Pancreas (tissue), 10 donors: ENCODE data around the gene UNC13B. TPM values are rescaled to one million over a fixed set of nuclear protein-coding genes. Genes with fewer than 3 reads are reported as not detected.

Experiments
- ATAC-seq, 4 donors: fragments of 200-7000 bp; cut with Tn5 transposase; one replicate each; pipeline versions ENCODE4 v1.8.0 to v1.9.1; 2020; ENCODE audit warnings: mild to moderate bottlenecking in 4 of 4, moderate library complexity in 4 of 4
- DNase-seq, 6 donors: peaks; one replicate each; pipeline ENCODE4 v3.0.0-alpha.2; 2020
- FAIRE-seq: peaks from 2 replicates; lab custom pipeline; 2012; peaks lifted over from hg19 to GRCh38; lab: Jason Lieb, UNC
- H3K27ac ChIP-seq, 4 donors: fragments of 200-600 bp; sonication (generic); 1 replicate in 3 of 4; 2 replicates in 1 of 4; pipeline versions ENCODE4 v1.5.0 to v1.8.0; 2020
- H3K27me3 ChIP-seq, 4 donors: fragments of 200-600 bp; one replicate each; pipeline ENCODE4 v1.8.0; 2021
- H3K36me3 ChIP-seq, 3 donors: fragments of 200-600 bp; sonication (generic) in 1 of 3; one replicate each; pipeline versions ENCODE4 v1.5.0 to v1.8.0; 2020 to 2021
- H3K4me1 ChIP-seq, 3 donors: fragments of 200-600 bp; one replicate each; pipeline ENCODE4 v1.8.0; 2021
- H3K4me3 ChIP-seq, 4 donors: fragments of 200-600 bp; sonication (generic) in 2 of 4; one replicate each; pipeline versions ENCODE4 v1.5.0 to v1.8.0; 2020 to 2021
- H3K9me3 ChIP-seq, 4 donors: fragments of 200-600 bp; one replicate each; pipeline ENCODE4 v1.8.0; 2021
- WGBS, 2 donors: extraction: QIAGEN DNeasy Blood & Tissue Kit; methylation state at CpG; one replicate each; pipeline ENCODE4 v1.1.7; 2013; 5-methylcytosine and 5-hydroxymethylcytosine counted together
- intact Hi-C, 3 donors: fragments of 100-400 bp; cut with DNase I; formaldehyde crosslinking; loops; one replicate each; pipeline versions ENCODE4 v1.11.1 to v1.14.2; 2022
- polyA plus RNA-seq, 2 donors: library from polyadenylated mRNA; stranded (reverse); fragments of 200-250 nt; gene quantifications; one replicate each; pipeline ENCODE4 v1.2.3, GENCODE V29; 2013
- total RNA-seq, 6 donors: library from RNA; stranded (reverse); fragmentation: NEBNext Ultra II Directional in 4 of 6; extraction: Animal tissue kit (Norgen Biotek cat#: 25700) in 4 of 6; gene quantifications; one replicate each; pipeline versions ENCODE4 v1.2.1 to v1.2.4, GENCODE V29; 2021 to 2023
- TF ChIP-seq, protein P1 (sequence below), 4 donors: fragments of 200-600 bp; sonication (generic) in 3 of 4; IDR thresholded peaks; one replicate each; pipeline versions ENCODE4 v1.5.0 to v1.8.0; 2021; ENCODE audit warnings: antibody characterized with exemption in 4 of 4
- donor health status: healthy with polysubstance abuse.
- donor health status: DM: no; HTN: no; CAD: no; lungs with moderate emphysema.
- donor health status: DM: no; HTN: no; CAD: no.
- donor health status: control.
- donor health status: control.
- donor health status: Bipolar disorder and iron deficiency.
- donor health status: DM: yes; HTN: yes; CAD: no.
- donor health status: DM: no; HTN: no; CAD: no.
- donor health status: DM: no; HTN: no; CAD: no.
- donor health status: DM: yes; HTN: yes; CAD: no.

Gene UNC13B
- total and polyA plus RNA-seq, 8 donors: 13.3 to 33.8 (median 26.1) TPM

DNA sequence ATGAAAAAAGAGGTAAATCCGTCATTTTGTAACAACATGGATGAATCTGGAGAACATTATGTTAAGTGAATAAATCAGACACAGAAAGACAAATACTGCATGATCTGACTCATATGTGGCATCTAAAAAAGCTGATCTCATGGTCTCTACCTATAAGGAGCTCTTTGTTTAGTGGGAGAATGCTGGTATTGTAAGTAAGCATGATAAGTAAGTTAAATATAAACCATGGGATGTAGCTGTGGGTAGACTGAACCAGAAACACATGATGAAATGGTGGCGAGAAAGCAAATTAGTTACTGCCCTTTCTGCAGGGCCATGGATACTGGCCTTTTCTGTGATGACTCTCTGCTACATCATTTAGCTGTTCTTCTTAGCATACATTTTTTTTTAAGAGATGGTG lies 261.7 kb downstream of the UNC13B start:
- H3K9me3 ChIP-seq: no peaks in the 10 kb centered on the region
- TF ChIP-seq, protein P1, sequence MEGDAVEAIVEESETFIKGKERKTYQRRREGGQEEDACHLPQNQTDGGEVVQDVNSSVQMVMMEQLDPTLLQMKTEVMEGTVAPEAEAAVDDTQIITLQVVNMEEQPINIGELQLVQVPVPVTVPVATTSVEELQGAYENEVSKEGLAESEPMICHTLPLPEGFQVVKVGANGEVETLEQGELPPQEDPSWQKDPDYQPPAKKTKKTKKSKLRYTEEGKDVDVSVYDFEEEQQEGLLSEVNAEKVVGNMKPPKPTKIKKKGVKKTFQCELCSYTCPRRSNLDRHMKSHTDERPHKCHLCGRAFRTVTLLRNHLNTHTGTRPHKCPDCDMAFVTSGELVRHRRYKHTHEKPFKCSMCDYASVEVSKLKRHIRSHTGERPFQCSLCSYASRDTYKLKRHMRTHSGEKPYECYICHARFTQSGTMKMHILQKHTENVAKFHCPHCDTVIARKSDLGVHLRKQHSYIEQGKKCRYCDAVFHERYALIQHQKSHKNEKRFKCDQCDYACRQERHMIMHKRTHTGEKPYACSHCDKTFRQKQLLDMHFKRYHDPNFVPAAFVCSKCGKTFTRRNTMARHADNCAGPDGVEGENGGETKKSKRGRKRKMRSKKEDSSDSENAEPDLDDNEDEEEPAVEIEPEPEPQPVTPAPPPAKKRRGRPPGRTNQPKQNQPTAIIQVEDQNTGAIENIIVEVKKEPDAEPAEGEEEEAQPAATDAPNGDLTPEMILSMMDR (IDR thresholded peaks at IDR 0.05): no peak
- H3K4me3 ChIP-seq: no peak overlapping the region
- DNase-seq: no peak
- intact Hi-C loops: no loop called here
- peaks cover 0 to 2% (median 0%) of the 10 kb centered on the region in 3 donors for H3K4me1 ChIP-seq
- 54 to 59% methylated on average over 2 of the region's 2 CpGs for WGBS, 2 donors
- no peaks in the 10 kb centered on the region for H3K27me3 ChIP-seq
- no peaks in the 10 kb centered on the region for H3K36me3 ChIP-seq
- ATAC-seq: peak in 3 of 4 donors; percentile 80 to 93 (median 82)
- FAIRE-seq: no peak
- H3K27ac ChIP-seq: peak overlapping the region in 2 of 4 donors; percentile 62 to 63

DNA sequence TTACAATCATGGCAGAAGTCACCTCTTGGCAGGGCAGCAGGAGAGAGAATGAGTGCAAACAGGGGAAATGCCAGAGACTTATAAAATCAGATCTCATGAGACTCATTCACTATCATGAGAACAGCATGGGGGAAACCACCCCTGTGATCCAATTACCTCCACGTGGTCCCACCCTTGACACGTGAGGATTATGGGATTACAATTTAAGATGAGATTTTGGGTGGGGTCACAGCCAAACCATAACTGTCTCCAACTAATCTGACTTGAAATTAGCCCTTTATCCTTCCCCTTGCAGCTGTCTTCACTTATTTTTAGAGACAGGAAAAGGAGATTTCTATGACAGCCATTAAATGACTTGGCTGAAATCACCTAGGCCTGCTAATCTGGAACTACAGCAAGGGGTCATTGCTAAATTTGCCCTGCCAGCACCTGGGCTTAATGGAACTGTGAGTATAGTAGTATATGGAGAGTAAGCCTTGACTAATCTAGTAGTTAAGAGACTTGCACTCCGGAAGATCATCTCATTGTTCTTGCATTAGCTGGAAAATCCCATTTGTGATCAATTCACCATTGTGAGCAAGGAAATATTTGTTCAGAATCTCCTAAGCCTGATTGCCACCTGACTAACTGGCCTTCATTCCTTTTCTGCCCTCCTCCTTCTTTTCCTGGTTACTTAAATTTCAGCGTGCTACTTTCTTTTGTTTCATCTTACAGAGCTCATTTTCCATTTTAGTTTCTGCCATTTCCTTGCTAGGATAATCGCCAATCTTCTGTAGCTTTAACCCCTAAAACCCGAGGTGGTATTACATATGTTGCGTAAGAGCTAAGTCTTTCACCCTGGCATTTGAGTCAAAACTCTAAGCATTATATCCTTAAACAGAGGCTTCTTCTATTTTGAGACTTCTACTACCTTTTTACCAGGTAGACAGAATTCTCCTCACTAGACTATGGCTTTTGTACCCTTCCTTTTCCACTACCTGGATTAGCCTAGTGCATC lies 262.8 kb downstream of the UNC13B start:
- Histone ChIP-seq H3K27me3 (no peaks in the 10 kb centered on the region), H3K27ac (peak overlapping the region in 2 of 4 donors; percentile 62 to 63), H3K36me3 (no peaks in the 10 kb centered on the region), H3K9me3 (no peaks in the 10 kb centered on the region), H3K4me3 (no peak overlapping the region), H3K4me1 (peaks cover 0 to 2% (median 0%) of the 10 kb centered on the region in 3 donors)
- FAIRE-seq (no peak), ATAC-seq (no peak), DNase-seq (no peak)
- TF ChIP-seq, protein P1 (IDR thresholded peaks at IDR 0.05): no peak
- intact Hi-C loops: no loop called here
- 76 to 84% methylated on average over 7 of the region's 7 CpGs for WGBS, 2 donors

DNA sequence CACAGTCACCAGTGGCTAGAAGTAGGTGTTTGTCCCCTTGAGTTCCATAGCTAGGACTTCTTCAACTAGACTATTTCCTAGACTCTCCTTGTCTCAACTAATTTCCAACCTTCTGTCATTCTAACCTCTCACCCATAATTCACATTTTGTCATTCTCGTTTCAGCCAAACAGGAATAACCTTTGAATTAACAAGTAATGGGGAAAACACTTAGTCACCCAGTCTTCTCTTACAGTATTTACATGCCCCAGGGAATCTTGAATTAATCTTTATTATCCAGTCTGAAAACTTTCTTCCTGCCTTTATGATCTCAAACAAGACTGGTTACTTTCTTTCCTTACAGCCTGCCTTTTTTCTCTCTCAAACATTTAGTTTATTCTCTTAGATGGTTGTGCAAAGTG lies 264.8 kb downstream of the UNC13B start:
- peaks cover 0 to 2% (median 0%) of the 10 kb centered on the region in 3 donors for H3K4me1 ChIP-seq
- no peaks in the 10 kb centered on the region for H3K9me3 ChIP-seq
- H3K27me3 ChIP-seq: no peaks in the 10 kb centered on the region
- no peak overlapping the region for H3K4me3 ChIP-seq
- no peak overlapping the region for H3K27ac ChIP-seq
- H3K36me3 ChIP-seq: no peaks in the 10 kb centered on the region
- intact Hi-C loops: no loop called here
- WGBS, 2 donors: 42 to 59% methylated on average over 1 of the region's 1 CpG
- ATAC-seq (no peak), DNase-seq (no peak), FAIRE-seq (no peak)
- TF ChIP-seq, protein P1 (IDR thresholded peaks at IDR 0.05): no peak

DNA sequence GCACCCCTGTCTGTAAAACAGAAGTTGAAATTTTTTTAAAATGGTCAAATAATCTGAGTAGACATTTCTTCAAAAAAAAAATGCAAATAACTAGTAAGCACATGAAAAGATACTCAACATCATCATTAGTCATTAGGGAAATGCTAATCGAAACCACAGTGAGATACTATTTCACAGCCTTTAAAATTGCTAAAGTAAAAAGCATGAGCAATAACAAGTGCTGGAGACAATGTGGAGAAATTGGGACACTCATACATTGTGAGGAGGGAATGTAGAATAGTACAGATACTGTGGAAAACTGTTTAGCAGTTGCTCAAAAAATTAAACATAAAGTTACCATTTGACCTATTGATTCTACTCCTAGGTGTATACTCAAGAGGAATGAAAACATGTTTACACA lies 269.7 kb downstream of the UNC13B start:
- 82 to 84% methylated on average over 1 of the region's 1 CpG for WGBS, 2 donors
- DNase-seq: no peak
- Histone ChIP-seq H3K9me3 (no peaks in the 10 kb centered on the region), H3K36me3 (no peaks in the 10 kb centered on the region), H3K4me3 (no peak overlapping the region), H3K27me3 (no peaks in the 10 kb centered on the region), H3K27ac (no peak overlapping the region), H3K4me1 (no peaks in the 10 kb centered on the region)
- TF ChIP-seq, protein P1 (IDR thresholded peaks at IDR 0.05): no peak
- FAIRE-seq: no peak
- intact Hi-C loops: no loop called here
- no peak for ATAC-seq

DNA sequence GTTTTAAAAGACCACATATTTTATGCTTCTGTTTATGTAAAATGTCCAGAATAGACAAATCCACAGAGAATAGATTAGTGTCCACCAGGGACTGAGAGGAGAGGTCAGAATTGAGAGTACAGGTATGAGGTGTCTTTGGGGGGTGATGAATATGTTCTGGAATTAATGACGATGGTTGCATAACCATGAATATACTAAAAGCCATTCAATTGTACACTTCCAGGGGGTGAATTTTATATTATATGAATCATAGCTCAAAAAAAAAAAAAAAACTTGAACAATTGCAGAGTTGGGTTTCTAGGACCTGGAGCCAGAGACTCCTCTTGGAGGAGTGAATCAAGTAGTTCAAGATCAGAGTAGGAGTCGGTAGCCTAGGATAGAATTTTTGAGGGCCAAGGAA lies 270.3 kb downstream of the UNC13B start:
- no peaks in the 10 kb centered on the region for H3K27me3 ChIP-seq
- no peak overlapping the region for H3K27ac ChIP-seq
- no peak for DNase-seq
- ATAC-seq: no peak
- TF ChIP-seq, protein P1 (IDR thresholded peaks at IDR 0.05): no peak
- intact Hi-C loops: no loop called here
- no peaks in the 10 kb centered on the region for H3K9me3 ChIP-seq
- 80 to 86% methylated on average over 2 of the region's 2 CpGs for WGBS, 2 donors
- H3K4me1 ChIP-seq: no peaks in the 10 kb centered on the region
- H3K4me3 ChIP-seq: no peak overlapping the region
- no peaks in the 10 kb centered on the region for H3K36me3 ChIP-seq
- FAIRE-seq: no peak
